Mesenchymal stem cell (in vitro differentiated cells and primary cell): ENCODE data around the gene NT5DC1. TPM values are rescaled to one million over a fixed set of nuclear protein-coding genes. Genes with fewer than 3 reads are reported as not detected.

Experiments used
- DNase-seq: peaks from one replicate; pipeline ENCODE4 v3.0.0-alpha.2; 2013
- H2AFZ ChIP-seq: one replicate; pipeline ENCODE4 v1.6.1; 2013; ENCODE audit warnings: low read depth, mild to moderate bottlenecking, control low read depth, inconsistent platforms, low read length, moderate library complexity
- H2AK5ac ChIP-seq: 2 replicates; pipeline ENCODE4 v1.6.1; 2013; ENCODE audit warnings: low read length, moderate library complexity, mild to moderate bottlenecking, inconsistent platforms; ENCODE audit not compliant: severe bottlenecking
- H2BK120ac ChIP-seq: one replicate; pipeline ENCODE4 v1.6.1; 2013; ENCODE audit warnings: low read depth, mild to moderate bottlenecking, inconsistent platforms, low read length, moderate library complexity
- H2BK12ac ChIP-seq, 2 experiments: one replicate each; pipeline ENCODE4 v1.6.1; 2013; ENCODE audit warnings: inconsistent platforms in 2 of 2, low read length in 2 of 2, mild to moderate bottlenecking in 2 of 2, moderate library complexity in 2 of 2, control low read depth in 1 of 2
- H2BK15ac ChIP-seq: one replicate; pipeline ENCODE4 v1.6.1; 2013; ENCODE audit warnings: mild to moderate bottlenecking, low read depth, inconsistent platforms; ENCODE audit not compliant: poor library complexity, severe bottlenecking
- H2BK5ac ChIP-seq: 2 replicates; pipeline ENCODE4 v1.6.1; 2013; ENCODE audit warnings: low read depth, mild to moderate bottlenecking, low read length, control low read depth, inconsistent platforms; ENCODE audit not compliant: poor library complexity, severe bottlenecking
- H3K14ac ChIP-seq, 2 experiments: one replicate each; pipeline ENCODE4 v1.6.1; 2013; ENCODE audit warnings: inconsistent platforms in 2 of 2, low read length in 2 of 2, control low read depth in 1 of 2, mild to moderate bottlenecking in 1 of 2, moderate library complexity in 1 of 2
- H3K18ac ChIP-seq, 2 experiments: one replicate each; pipeline ENCODE4 v1.6.1; 2013; ENCODE audit warnings: inconsistent platforms in 2 of 2, low read length in 2 of 2, control low read depth in 1 of 2, low read depth in 1 of 2, mild to moderate bottlenecking in 1 of 2
- H3K23ac ChIP-seq, 2 experiments: one replicate each; pipeline ENCODE4 v1.6.1; 2013; ENCODE audit warnings: inconsistent platforms in 2 of 2, low read length in 2 of 2, mild to moderate bottlenecking in 2 of 2, moderate library complexity in 2 of 2, control low read depth in 1 of 2
- H3K27ac ChIP-seq: 2 replicates; pipeline ENCODE4 v1.5.1; 2013; ENCODE audit warnings: mild to moderate bottlenecking, moderate library complexity, low read length, control low read depth, inconsistent platforms; ENCODE audit not compliant: poor library complexity, severe bottlenecking
- H3K27me3 ChIP-seq, 2 experiments: 2 replicates each; pipeline versions ENCODE4 v1.6.1 to v1.7.0; 2013; ENCODE audit warnings: low read length in 2 of 2, mild to moderate bottlenecking in 2 of 2, moderate library complexity in 2 of 2, control low read depth in 1 of 2, inconsistent platforms in 1 of 2; ENCODE audit not compliant: control insufficient read depth in 1 of 2, insufficient read depth in 1 of 2
- H3K36me3 ChIP-seq, 2 experiments: 2 replicates each; pipeline versions ENCODE4 v1.6.1 to v1.7.0; 2013; ENCODE audit warnings: low read length in 2 of 2, control low read depth in 1 of 2, inconsistent platforms in 1 of 2, low read depth in 1 of 2, mild to moderate bottlenecking in 1 of 2; ENCODE audit not compliant: insufficient read depth in 2 of 2, control insufficient read depth in 1 of 2
- H3K4ac ChIP-seq, 2 experiments: one replicate each; pipeline ENCODE4 v1.6.1; 2013; ENCODE audit warnings: inconsistent platforms in 2 of 2, low read length in 2 of 2, mild to moderate bottlenecking in 2 of 2, moderate library complexity in 2 of 2, control low read depth in 1 of 2, low read depth in 1 of 2
- H3K4me1 ChIP-seq: 2 replicates; pipeline ENCODE4 v1.6.1; 2013; ENCODE audit warnings: low read depth, low read length, control low read depth; ENCODE audit not compliant: control insufficient read depth, insufficient read depth
- H3K4me2 ChIP-seq: 2 replicates; pipeline ENCODE4 v1.6.1; 2013; ENCODE audit warnings: low read length, mild to moderate bottlenecking, inconsistent platforms; ENCODE audit not compliant: poor library complexity, severe bottlenecking
- H3K4me3 ChIP-seq, 2 experiments: 2 replicates each; pipeline versions ENCODE4 v1.5.1 to v1.7.0; 2013; ENCODE audit warnings: low read length in 2 of 2, mild to moderate bottlenecking in 2 of 2, control low read depth in 1 of 2, low read depth in 1 of 2; ENCODE audit not compliant: insufficient read depth in 1 of 2
- H3K79me1 ChIP-seq: replicated peaks from 2 replicates; pipeline ENCODE4 v1.6.1; 2013; ENCODE audit warnings: mild to moderate bottlenecking, control low read depth, low read length, inconsistent platforms; ENCODE audit not compliant: poor library complexity, severe bottlenecking
- H3K9ac ChIP-seq: 2 replicates; pipeline ENCODE4 v1.7.0; 2013; ENCODE audit warnings: mild to moderate bottlenecking, low read length, moderate library complexity
- H3K9me3 ChIP-seq: 2 replicates; pipeline ENCODE4 v1.7.0; 2013; ENCODE audit warnings: mild to moderate bottlenecking, low read length; ENCODE audit not compliant: control insufficient read depth
- H4K8ac ChIP-seq: one replicate; pipeline ENCODE4 v1.6.1; 2013; ENCODE audit warnings: inconsistent platforms, mild to moderate bottlenecking, low read length, moderate library complexity
- H4K91ac ChIP-seq: one replicate; pipeline ENCODE4 v1.6.1; 2013; ENCODE audit warnings: mild to moderate bottlenecking, low read length, inconsistent platforms
- WGBS: methylation state at CpG from one replicate; pipeline ENCODE4 v1.1.7; 2013; ENCODE audit warnings: mixed read lengths; 5-methylcytosine and 5-hydroxymethylcytosine counted together
- polyA plus RNA-seq, 2 experiments: library from polyadenylated mRNA; stranded (reverse); fragments of 200-250 nt; gene quantifications; one replicate each; pipeline ENCODE4 v1.2.3, GENCODE V29; 2013

NT5DC1 gene
- 12.5 TPM for polyA plus RNA-seq (2013, experiment 1 of 2)
- 12.2 TPM for polyA plus RNA-seq (2013, experiment 2 of 2)

DNA sequence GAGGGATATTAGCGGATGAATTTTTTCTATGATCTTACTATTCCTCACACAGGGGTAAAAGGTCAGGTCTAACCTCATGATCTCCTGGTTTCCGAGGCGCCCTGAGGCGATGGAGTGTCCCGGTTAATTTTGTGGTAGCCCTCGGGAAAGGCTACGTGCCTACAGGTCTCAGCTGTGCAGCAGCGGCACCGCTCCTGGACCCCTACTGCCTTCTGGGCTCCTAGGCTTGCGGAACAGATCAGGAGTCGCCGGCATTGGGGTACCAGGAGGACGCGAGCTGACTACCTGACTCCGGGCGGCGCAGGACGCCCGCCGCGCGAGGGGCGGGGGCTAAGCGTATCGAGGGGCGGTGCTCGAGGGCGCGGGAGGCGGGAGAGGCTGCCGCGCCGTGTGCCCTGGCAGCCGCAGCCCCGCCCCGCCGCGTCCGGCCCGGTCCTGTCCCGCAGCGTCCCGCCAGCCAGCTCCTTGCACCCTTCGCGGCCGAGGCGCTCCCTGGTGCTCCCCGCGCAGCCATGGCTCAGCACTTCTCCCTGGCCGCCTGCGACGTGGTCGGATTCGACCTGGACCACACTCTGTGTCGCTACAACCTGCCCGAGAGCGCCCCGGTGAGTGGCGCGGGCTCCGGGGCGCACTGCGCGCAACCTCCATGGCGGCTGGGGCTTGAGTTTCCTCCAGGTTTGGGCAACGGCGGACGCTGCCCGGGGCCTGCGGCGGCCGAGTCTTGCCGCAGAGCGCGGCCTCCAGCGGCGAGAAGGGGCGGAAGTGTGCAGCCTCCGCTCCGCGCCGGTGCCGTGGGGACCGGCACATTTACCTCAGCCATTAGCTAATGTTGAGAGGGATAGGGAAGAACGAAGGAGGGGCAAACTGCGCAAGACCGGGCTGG lies at the start of gene NT5DC1:
Gene NT5DC1, plus strand, starts transcription at position 435 of the 883 bp plus-strand sequence. Its CDS starts 78 bp downstream, at position 513.
- H3K36me3 ChIP-seq: peaks cover 0 to 4% of the 10 kb centered on the region in 2 experiments
- H3K23ac ChIP-seq: peak within 1 kb of the TSS in 1 of 2 experiments; percentile 99
- H2AFZ ChIP-seq: peak within 1 kb of the TSS; percentile 100
- H2BK15ac ChIP-seq: peak within 1 kb of the TSS; percentile 95
- H2BK12ac ChIP-seq: peak within 1 kb of the TSS; percentile 80 to 99
- H3K27ac ChIP-seq: peak within 1 kb of the TSS; percentile 94
- H3K18ac ChIP-seq: peak within 1 kb of the TSS; percentile 99 to 100
- H3K9me3 ChIP-seq: peaks cover 10% of the 10 kb centered on the region
- peak within 1 kb of the TSS; percentile 57 to 94 for H3K4ac ChIP-seq
- peak within 1 kb of the TSS; percentile 87 to 98 for H3K4me3 ChIP-seq
- peak within 1 kb of the TSS; percentile 91 for H3K9ac ChIP-seq
- 2% methylated on average over 81 of the region's 87 CpGs for WGBS
- peak within 1 kb of the TSS; percentile 85 for H2BK120ac ChIP-seq
- H3K27me3 ChIP-seq: no peaks in the 10 kb centered on the region
- H4K8ac ChIP-seq: peak within 1 kb of the TSS; percentile 98
- peak within 1 kb of the TSS in 1 of 2 experiments; percentile 99 for H3K14ac ChIP-seq
- peak within 1 kb of the TSS; percentile 88 for H4K91ac ChIP-seq
- peaks cover 23% of the 10 kb centered on the region for H3K79me1 ChIP-seq
- peak within 1 kb of the TSS; percentile 95 for H2BK5ac ChIP-seq
- DNase-seq: peak; percentile 83
- H3K4me2 ChIP-seq: peak within 1 kb of the TSS; percentile 75
- H3K4me1 ChIP-seq: peaks cover 14% of the 10 kb centered on the region
- peak within 1 kb of the TSS; percentile 73 for H2AK5ac ChIP-seq

DNA sequence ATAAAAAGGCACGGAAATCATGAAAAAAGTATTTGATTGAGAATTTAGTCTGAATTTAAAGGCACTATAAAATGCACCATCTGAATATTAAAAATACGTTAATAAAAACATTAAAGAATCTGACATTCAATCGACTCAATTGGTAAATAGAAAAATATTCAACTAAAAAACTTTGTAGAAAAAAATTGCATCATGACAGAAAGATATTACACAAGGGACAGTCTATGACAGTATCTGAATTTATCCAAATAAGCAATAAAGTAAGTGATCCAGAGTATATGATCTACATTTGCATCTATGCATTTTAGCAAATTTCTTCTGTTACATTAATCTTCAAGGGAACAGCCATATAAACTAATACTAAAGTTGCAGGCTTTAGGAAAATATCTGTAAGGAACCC lies 49.4 kb upstream of the NT5DC1 start:
- no peak overlapping the region for H3K27ac ChIP-seq
- no peak overlapping the region for H3K23ac ChIP-seq
- H3K9ac ChIP-seq: no peak overlapping the region
- H2BK5ac ChIP-seq: no peak overlapping the region
- DNase-seq: no peak
- no peak overlapping the region for H2BK120ac ChIP-seq
- peaks cover 9% of the 10 kb centered on the region for H3K79me1 ChIP-seq
- no peak overlapping the region for H4K91ac ChIP-seq
- no CpG with 5 or more reads among the region's 3 CpGs for WGBS
- no peaks in the 10 kb centered on the region for H3K27me3 ChIP-seq
- no peak overlapping the region for H2BK12ac ChIP-seq
- H2BK15ac ChIP-seq: no peak overlapping the region
- H3K9me3 ChIP-seq: no peaks in the 10 kb centered on the region
- H3K4me3 ChIP-seq: no peak overlapping the region
- H2AFZ ChIP-seq: no peak overlapping the region
- H3K4me2 ChIP-seq: no peak overlapping the region
- H3K4ac ChIP-seq: no peak overlapping the region
- no peak overlapping the region for H3K18ac ChIP-seq
- H3K4me1 ChIP-seq: peaks cover 4% of the 10 kb centered on the region
- H2AK5ac ChIP-seq: no peak overlapping the region
- H4K8ac ChIP-seq: no peak overlapping the region
- no peaks in the 10 kb centered on the region for H3K36me3 ChIP-seq
- no peak overlapping the region for H3K14ac ChIP-seq

DNA sequence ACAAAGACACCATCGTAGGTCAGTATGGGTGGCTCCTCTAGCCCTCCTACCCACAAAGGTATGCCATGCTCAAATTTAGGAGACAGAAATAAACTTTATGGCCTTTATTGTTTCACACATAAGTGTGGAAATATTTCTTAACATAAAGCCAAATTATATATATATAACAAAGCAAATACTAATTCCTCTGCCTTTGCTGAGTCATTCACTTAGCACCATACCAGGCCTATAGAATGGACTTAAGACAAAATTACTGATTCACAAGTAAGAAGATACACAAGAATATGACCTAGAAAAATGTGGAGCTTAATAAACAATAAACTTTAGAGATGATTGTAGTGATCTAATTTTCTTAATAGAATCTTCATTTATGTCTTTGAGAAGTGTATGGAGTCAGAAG lies 45.1 kb upstream of the NT5DC1 start:
- H3K4me1 ChIP-seq: peaks cover 3% of the 10 kb centered on the region
- H3K14ac ChIP-seq: no peak overlapping the region
- H4K8ac ChIP-seq: no peak overlapping the region
- no peak overlapping the region for H3K4ac ChIP-seq
- 88% methylated on average over 1 of the region's 1 CpG for WGBS
- no peak for DNase-seq
- H3K9me3 ChIP-seq: no peaks in the 10 kb centered on the region
- H3K36me3 ChIP-seq: no peaks in the 10 kb centered on the region
- H2BK5ac ChIP-seq: no peak overlapping the region
- H3K79me1 ChIP-seq: peaks cover 3% of the 10 kb centered on the region
- H2AFZ ChIP-seq: no peak overlapping the region
- no peak overlapping the region for H2BK15ac ChIP-seq
- no peak overlapping the region for H3K4me3 ChIP-seq
- no peak overlapping the region for H3K4me2 ChIP-seq
- H3K18ac ChIP-seq: no peak overlapping the region
- H3K23ac ChIP-seq: no peak overlapping the region
- H3K9ac ChIP-seq: no peak overlapping the region
- H2BK120ac ChIP-seq: no peak overlapping the region
- H3K27ac ChIP-seq: no peak overlapping the region
- no peaks in the 10 kb centered on the region for H3K27me3 ChIP-seq
- no peak overlapping the region for H2AK5ac ChIP-seq
- H4K91ac ChIP-seq: no peak overlapping the region
- no peak overlapping the region for H2BK12ac ChIP-seq

DNA sequence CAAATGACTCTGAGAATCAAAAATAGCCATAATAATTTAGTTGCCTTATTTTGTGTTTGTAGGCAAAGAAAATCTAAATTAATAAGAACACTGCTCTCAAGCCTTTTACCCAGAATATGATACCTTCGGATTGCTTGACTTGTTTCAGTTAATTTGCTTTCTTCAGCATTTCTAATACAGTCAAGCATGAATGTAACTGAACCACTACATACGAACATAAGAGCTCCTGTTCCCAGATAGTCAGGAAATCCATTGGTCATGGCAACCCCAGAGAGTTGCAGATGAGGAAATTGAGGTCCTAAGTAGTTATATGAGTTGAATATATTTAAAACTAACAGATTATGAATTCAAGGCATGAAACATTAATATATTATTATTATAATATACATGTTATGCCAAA lies 42.9 kb upstream of the NT5DC1 start:
- Histone ChIP-seq H2BK5ac (no peak overlapping the region), H3K27ac (no peak overlapping the region), H2BK15ac (no peak overlapping the region), H3K9ac (no peak overlapping the region), H3K4me3 (no peak overlapping the region), H3K18ac (no peak overlapping the region), H3K14ac (no peak overlapping the region), H3K4me1 (peaks cover 3% of the 10 kb centered on the region), H3K79me1 (peaks cover 2% of the 10 kb centered on the region), H3K9me3 (no peaks in the 10 kb centered on the region), H2AFZ (no peak overlapping the region), H4K8ac (no peak overlapping the region), H3K36me3 (no peaks in the 10 kb centered on the region), H3K27me3 (no peaks in the 10 kb centered on the region), H2BK120ac (no peak overlapping the region), H2AK5ac (no peak overlapping the region), H4K91ac (no peak overlapping the region), H3K4ac (no peak overlapping the region), H3K4me2 (peak overlapping the region; percentile 28), H3K23ac (no peak overlapping the region), H2BK12ac (no peak overlapping the region)
- no peak for DNase-seq
- WGBS: 90% methylated on average over 2 of the region's 2 CpGs
